ENCODE results near the gene TEX2.

DNA sequence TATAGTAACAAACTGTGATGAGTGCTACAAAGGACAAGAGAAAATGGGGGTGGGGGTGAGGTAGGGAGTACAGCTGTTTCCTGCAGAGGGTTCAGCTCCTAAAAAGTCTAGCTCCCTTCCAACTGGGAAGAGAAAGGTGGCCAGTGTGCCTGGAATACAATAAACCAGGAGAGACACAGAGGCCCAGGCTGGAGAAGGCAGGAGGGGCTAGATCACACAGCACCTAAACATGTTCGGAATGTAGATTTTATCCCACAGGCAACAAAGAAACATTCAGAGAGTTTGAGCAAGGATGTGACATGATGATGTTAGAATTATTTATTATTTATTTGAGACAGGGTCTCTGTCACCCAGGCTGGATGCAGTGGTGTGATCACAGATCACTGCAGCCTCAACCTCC is 10.2 kb downstream of the TEX2 start:
- TF ChIP-seq, protein P1, sequence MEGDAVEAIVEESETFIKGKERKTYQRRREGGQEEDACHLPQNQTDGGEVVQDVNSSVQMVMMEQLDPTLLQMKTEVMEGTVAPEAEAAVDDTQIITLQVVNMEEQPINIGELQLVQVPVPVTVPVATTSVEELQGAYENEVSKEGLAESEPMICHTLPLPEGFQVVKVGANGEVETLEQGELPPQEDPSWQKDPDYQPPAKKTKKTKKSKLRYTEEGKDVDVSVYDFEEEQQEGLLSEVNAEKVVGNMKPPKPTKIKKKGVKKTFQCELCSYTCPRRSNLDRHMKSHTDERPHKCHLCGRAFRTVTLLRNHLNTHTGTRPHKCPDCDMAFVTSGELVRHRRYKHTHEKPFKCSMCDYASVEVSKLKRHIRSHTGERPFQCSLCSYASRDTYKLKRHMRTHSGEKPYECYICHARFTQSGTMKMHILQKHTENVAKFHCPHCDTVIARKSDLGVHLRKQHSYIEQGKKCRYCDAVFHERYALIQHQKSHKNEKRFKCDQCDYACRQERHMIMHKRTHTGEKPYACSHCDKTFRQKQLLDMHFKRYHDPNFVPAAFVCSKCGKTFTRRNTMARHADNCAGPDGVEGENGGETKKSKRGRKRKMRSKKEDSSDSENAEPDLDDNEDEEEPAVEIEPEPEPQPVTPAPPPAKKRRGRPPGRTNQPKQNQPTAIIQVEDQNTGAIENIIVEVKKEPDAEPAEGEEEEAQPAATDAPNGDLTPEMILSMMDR (IDR thresholded peaks at IDR 0.05), result no peak
- TF ChIP-seq POLR2A (IDR thresholded peaks at IDR 0.05), result no peak
- no peak for TF ChIP-seq POLR2AphosphoS5 (IDR thresholded peaks at IDR 0.05)

Data from sigmoid colon (tissue), 4 donors.